PC-3 (cell line): Measurements from ENCODE around the gene UBE2L3.

Experiments used
- CTCF ChIP-seq: fragments of 300-600 bp; sonication (generic); conservative IDR thresholded peaks from 2 replicates; pipeline ENCODE4 v1.5.1; 2017; ENCODE audit warnings: antibody characterized with exemption, low read depth, mild to moderate bottlenecking, low read length
- EZH2 ChIP-seq: fragments of 300-600 bp; sonication (generic); IDR thresholded peaks from one replicate; pipeline ENCODE4 v1.6.1; 2017; ENCODE audit warnings: antibody characterized with exemption, mild to moderate bottlenecking, low read length; ENCODE audit not compliant: unreplicated experiment
- EZH2phosphoT487 ChIP-seq: fragments of 300-600 bp; sonication (generic); IDR thresholded peaks from 2 replicates; pipeline ENCODE4 v1.6.1; 2018; ENCODE audit warnings: mild to moderate bottlenecking, antibody characterized with exemption, low read length, borderline replicate concordance

- TF ChIP-seq CTCF (no peak), EZH2 (no peak), EZH2phosphoT487 (no peak)
Measured at GRCh38 chr22:21569459-21570170, 2.1 kb downstream of the UBE2L3 start.
